Stimulated activated CD8-positive, alpha-beta memory T cell treated with anti-CD3 and anti-CD28 coated beads, Interleukin-4, amount 100 ng/mL, for 1 hour (primary cell): ENCODE data around the gene CENPP.
"Not testable (repeated sequence)": the region's sequence is repeated elsewhere in the genome, so short reads cannot be mapped to it uniquely, and the experiment has no call there.

ENCODE experiments used
- DNase-seq, 2 donors: peaks; one replicate each; pipeline ENCODE4 v3.0.0-alpha.2; 2020; ENCODE audit warnings: low read depth in 2 of 2, low spot score in 1 of 2

CENPP gene

DNA sequence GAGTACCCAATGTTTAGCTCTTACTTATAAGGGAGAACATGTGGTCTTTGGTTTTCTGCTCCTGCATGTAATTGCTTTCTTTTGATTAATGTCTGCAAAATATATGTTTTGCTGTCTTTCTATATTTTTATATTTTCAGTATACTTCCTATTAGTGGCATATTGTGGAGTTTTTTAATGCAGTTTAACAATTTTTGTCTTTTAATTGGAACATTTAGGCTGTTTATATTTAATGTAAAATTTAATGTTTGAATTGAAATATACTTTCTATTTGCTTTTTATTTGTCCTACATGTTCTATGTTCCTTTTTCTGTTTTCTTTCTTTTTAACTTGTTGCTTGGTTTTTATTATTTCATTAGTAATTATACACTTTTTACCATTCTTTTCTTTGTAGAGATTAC is 205.1 kb downstream of the CENPP start:
- no peak for DNase-seq

GRCh38 chr9:92534204-92534603 is 208.5 kb downstream of the CENPP start:
- no peak for DNase-seq

- no peak for DNase-seq
Measured at GRCh38 chr9:92534674-92535073, 208.9 kb downstream of the CENPP start.

- no peak for DNase-seq
Measured at GRCh38 chr9:92535940-92536850, 210.4 kb downstream of the CENPP start, which contains the start of gene ECM2. TSS of gene ECM2 (minus strand) at chr9:92535990. CDS start at chr9:92522866, 13,124 bp downstream.

DNA sequence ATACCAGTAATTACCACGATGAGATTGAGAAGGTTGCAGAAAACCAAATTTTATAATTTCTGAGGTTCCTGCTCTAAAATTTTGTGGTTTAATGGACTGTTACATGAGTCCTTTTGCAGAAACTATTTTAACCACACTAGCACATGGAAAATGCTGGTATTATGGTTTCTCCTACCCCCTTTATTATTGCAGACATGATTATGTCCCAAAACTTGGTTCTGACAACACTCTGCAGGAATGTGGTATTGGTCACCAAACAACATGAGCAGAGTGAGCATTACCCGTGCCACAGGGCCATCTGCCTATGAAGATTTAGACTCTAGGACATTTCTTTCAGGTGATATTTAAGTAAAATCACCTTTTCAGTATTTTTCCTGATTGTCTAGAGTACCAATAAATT is 212.8 kb downstream of the CENPP start:
- no peak for DNase-seq

DNA sequence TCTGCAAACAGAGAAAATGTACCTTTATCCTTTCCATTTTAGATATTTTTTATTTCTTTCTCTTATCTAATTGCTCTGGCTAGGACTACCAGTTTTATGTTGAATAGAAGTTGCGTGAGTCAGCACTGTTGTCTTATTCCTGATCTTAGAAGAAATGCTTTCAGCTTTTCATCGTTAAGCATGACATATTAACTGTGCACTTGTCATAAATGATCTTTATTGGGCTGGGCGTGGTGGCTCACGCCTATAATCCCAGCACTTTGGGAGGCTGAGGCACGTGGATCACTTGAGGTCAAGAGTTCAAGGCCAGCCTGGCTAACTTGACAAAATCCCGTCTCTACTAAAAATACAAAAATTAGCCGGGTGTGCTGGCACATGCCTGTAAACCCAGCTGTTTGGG is 218.2 kb downstream of the CENPP start:
- no peak for DNase-seq

DNA sequence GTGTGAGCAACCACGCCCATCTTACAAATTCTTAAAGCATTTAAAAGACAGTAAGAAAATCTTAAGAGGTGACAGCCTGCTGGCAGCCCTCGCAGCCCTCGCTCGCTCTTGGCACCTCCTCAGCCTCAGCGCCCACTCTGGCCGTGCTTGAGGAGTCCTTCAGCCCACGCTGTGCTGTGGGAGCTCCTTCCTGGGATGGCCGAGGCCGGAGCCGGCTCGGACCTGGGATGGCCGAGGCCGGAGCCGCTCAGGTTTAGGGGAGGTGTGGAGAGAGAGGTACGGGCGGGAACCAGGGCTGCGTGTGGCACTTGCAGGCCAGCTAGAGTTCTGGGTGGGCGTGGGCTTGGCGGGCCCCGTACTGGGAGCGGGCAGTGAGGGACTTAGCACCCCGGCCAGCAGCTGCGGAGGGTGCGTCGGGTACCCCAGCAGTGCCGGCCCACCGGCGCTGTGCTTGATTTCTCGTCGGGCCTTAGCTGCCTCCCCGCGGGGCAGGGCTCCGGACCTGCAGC is 219.3 kb downstream of the CENPP start:
- DNase-seq = no peak

DNA sequence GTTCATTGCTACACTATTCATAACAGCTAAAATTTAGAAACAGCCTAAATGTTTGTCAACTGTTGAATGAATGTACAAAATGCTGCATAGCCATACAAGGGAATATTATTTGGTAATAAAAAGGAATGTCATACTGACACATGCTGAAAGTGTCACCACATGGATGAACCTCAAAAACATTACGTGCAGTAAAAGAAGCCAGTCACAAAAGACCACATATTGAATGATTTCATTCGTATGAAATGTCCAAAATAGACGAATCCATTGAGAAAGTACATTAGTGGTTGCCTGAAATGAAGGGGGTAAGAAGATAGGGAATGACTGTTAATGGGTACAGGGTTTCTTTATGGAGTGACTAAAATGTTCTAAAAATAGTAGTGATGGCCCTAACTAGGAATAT is 221.6 kb downstream of the CENPP start:
- no peak for DNase-seq

DNA sequence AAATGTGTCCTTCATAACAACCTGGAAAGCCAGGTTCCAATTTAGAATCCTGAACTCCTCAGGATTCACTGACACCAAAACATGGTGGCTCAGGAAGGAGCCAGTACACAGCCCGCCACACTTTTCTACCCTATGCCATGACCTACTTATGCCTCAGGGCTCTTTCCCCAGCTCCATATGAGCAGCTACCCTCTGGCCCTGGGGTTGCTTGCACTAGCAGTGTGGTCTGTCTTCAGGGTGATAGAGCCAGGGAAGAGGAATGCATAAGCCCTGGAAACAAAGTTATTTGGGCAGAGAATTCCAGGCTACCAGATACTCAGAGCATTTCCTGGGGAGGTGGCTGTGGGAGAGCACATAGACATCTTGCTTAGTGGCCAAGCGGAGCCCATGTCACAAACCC is 225.0 kb downstream of the CENPP start:
- DNase-seq = no peak

GRCh38 chr9:92558612-92559374 is 233.0 kb downstream of the CENPP start:
- no peak for DNase-seq

GRCh38 chr9:92561374-92562330 is 235.9 kb downstream of the CENPP start:
- DNase-seq = no peak

DNA sequence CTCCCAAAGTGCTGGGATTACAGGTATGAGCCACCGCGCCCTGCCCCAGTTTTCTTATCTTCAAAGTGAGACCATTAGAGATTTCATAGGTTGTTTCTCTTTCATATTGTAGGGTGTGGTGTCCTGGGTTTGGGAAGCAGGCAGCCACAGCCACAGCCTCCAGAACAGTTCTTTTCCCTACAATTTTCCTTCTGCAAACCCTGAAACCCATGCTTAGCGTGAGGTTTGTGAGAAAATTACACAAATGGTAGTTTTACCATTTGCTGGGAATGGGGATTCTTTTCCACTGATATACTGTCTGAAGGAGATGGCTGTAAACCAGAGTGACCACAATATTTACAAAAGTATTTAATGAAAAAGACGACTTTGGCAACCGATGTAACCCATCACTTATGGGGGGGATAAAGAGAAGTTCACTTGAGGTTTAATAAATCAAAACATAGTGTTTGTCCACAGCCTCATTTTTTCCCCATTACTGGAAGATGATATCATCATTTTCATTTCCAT is 236.8 kb downstream of the CENPP start:
- DNase-seq = no peak

GRCh38 chr9:92563116-92564100 is 237.7 kb downstream of the CENPP start:
- DNase-seq = no peak

- DNase-seq = no peak
Measured at GRCh38 chr9:92564504-92564903, 238.8 kb downstream of the CENPP start.

GRCh38 chr9:92564982-92565381 is 239.2 kb downstream of the CENPP start:
- no peak for DNase-seq

DNA sequence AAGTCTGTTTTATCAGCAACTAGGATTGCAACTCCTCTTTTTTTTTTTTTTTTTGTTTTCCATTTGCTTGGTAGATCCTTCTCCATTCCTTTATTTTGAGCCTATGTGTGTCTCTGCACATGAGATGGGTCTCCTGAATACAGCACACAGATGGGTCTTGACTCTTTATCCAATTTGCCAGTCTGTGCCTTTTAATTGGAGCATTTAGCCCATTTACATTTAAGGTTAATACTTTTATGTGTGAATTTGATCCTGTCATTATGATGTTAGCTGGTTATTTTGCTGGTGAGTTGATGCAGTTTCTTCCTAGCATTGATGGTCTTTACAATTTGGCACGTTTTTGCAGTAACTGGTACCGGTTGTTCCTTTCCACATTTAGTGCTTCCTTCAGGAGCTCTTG is 246.1 kb downstream of the CENPP start:
- not testable (repeated sequence) for DNase-seq

DNA sequence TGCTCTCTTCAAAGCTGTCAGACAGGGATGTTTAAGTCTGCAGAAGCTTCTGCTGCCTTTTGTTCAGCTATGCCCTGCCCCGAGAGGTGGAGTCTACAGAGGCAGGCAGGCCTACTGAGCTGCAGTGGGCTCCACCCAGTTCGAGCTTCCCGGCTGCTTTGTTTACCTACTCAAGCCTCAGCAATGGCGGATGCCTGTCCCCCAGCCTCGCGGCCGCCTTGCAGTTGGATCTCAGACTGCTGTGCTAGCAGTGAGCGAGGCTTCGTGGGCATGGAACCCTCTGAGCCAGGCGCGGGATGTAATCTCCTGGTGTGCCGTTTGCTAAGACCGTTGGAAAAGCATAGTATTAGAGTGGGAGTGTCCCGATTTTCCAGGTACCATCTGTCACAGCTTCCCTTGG is 247.9 kb downstream of the CENPP start:
- DNase-seq = not testable (repeated sequence)

- DNase-seq = no peak
Measured at GRCh38 chr9:92576175-92576574, 250.4 kb downstream of the CENPP start.

GRCh38 chr9:92589923-92590322 is 264.2 kb downstream of the CENPP start:
- DNase-seq = no peak
